ENCODE data around the gene RAB40AL. TPM values are rescaled to one million over a fixed set of nuclear protein-coding genes. Genes with fewer than 3 reads are reported as not detected.

Gene RAB40AL
- total and polyA plus RNA-seq, 2 of the 4 experiments (the other 2 are of a cell fraction) = 0.34 to 0.36 TPM

GRCh38 chrX:102985192-102985591 lies 48.1 kb downstream of the RAB40AL start:
- CTCF ChIA-PET = no interaction called here

More at GRCh38 chrX:102985192-102985591, 48.1 kb downstream of the RAB40AL start:
- ATAC-seq (ENCODE audit: low read depth) (no peak), DNase-seq (no peak)
- Histone ChIP-seq H3K9ac (ENCODE audit: low read depth, low read length) (no peak overlapping the region), H4K91ac (ENCODE audit: insufficient read depth, low read depth, low read length) (no peak overlapping the region), H4K20me1 (ENCODE audit: insufficient read depth, low read length) (no peaks in the 10 kb centered on the region), H2AK9ac (replicated peaks; ENCODE audit: low read depth, low read length, poor library complexity) (no peak overlapping the region), H2BK5ac (ENCODE audit: low read depth, low read length, poor library complexity, severe bottlenecking) (no peak overlapping the region), H3K27me3 (ENCODE audit: control insufficient read depth, insufficient read depth, low read length) (peaks cover 20% of the 10 kb centered on the region), H2BK15ac (ENCODE audit: low read depth, low read length) (no peak overlapping the region), H3K14ac (replicated peaks; ENCODE audit: low read depth, low read length) (no peak overlapping the region), H3K36me3 (ENCODE audit: control insufficient read depth, insufficient read depth, low read length) (no peaks in the 10 kb centered on the region), H3K4me2 (ENCODE audit: low read depth, low read length) (no peak overlapping the region), H3K4ac (ENCODE audit: low read depth, low read length) (no peak overlapping the region), H3K9me1 (ENCODE audit: insufficient read depth, low read length) (no peaks in the 10 kb centered on the region), H2BK120ac (ENCODE audit: low read depth, low read length) (no peak overlapping the region), H3K4me1 (ENCODE audit: control insufficient read depth, insufficient read depth, low read length) (no peaks in the 10 kb centered on the region), H2BK20ac (ENCODE audit: low read depth, low read length) (no peak overlapping the region), H4K8ac (ENCODE audit: low read depth in 2 of 2, low read length in 2 of 2) (no peak overlapping the region), H3K27ac (ENCODE audit: insufficient read depth, low read length) (no peak overlapping the region), H3K4me3 (ENCODE audit: insufficient read depth, low read depth, low read length) (no peak overlapping the region), H2AFZ (replicated peaks; ENCODE audit: low read length, poor library complexity) (no peak overlapping the region), H3K56ac (ENCODE audit: extremely low read depth, insufficient read depth, low read length) (no peak overlapping the region), H3K9me3 (ENCODE audit: control insufficient read depth, insufficient read depth, low read length) (no peaks in the 10 kb centered on the region), H2AK5ac (ENCODE audit: low read depth, low read length) (no peak overlapping the region), H3K18ac (ENCODE audit: low read depth, low read length) (no peak overlapping the region), H3K79me1 (ENCODE audit: low read depth in 1 of 2, low read length in 2 of 2) (no peaks in the 10 kb centered on the region), H3K23ac (ENCODE audit: low read depth, low read length) (no peak overlapping the region), H4K5ac (ENCODE audit: low read depth, low read length) (no peak overlapping the region)
- in situ Hi-C loops (cut with MboI; ENCODE audit: low sequenced_read_pairs) (no loop called here), dilution Hi-C loops (cut with HindIII; ENCODE audit: low sequenced_read_pairs, unreplicated experiment) (no loop called here), intact Hi-C loops (cut with micrococcal nuclease) (no loop called here)
- TF ChIP-seq BHLHE40 (IDR thresholded peaks at IDR 0.05; ENCODE audit: low read depth, low read length) = no peak
- TF ChIP-seq, protein P1, sequence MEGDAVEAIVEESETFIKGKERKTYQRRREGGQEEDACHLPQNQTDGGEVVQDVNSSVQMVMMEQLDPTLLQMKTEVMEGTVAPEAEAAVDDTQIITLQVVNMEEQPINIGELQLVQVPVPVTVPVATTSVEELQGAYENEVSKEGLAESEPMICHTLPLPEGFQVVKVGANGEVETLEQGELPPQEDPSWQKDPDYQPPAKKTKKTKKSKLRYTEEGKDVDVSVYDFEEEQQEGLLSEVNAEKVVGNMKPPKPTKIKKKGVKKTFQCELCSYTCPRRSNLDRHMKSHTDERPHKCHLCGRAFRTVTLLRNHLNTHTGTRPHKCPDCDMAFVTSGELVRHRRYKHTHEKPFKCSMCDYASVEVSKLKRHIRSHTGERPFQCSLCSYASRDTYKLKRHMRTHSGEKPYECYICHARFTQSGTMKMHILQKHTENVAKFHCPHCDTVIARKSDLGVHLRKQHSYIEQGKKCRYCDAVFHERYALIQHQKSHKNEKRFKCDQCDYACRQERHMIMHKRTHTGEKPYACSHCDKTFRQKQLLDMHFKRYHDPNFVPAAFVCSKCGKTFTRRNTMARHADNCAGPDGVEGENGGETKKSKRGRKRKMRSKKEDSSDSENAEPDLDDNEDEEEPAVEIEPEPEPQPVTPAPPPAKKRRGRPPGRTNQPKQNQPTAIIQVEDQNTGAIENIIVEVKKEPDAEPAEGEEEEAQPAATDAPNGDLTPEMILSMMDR (conservative IDR thresholded peaks at IDR 0.05; ENCODE audit: low read depth, low read length) = no peak
- TF ChIP-seq RAD21 (IDR thresholded peaks at IDR 0.05; ENCODE audit: low read length) = no peak
- POLR2A ChIA-PET (ENCODE audit: unreplicated experiment) = no interaction called here
- WGBS, 2 experiments (ENCODE audit: extremely low coverage in 2 of 2, insufficient read length in 1 of 2) = no CpG with 5 or more reads among the region's 3 CpGs
- BruUV-seq (replicated peaks) = no TSS peak

Other genes with a start within 250 kb of the RAB40AL start
- 23.6 and 24.7 TPM in 2 replicates for gene GPRASP2, start 224.8 kb upstream of the RAB40AL start, total RNA-seq (2012; rRNA removed)
- gene GPRASP2, start 224.8 kb upstream of the RAB40AL start, polyA plus RNA-seq (2012; rRNA removed) = 9.0 and 9.4 TPM in 2 replicates
- gene GPRASP3, start 216.5 kb upstream of the RAB40AL start, total RNA-seq (2012; rRNA removed) = 6.9 and 8.1 TPM in 2 replicates
- gene GPRASP3, start 216.5 kb upstream of the RAB40AL start, polyA plus RNA-seq (2012; rRNA removed) = 1.4 and 2.2 TPM in 2 replicates
- 0.18 TPM in 1 of 2 replicates, not detected in the other for gene BEX1, start 126.9 kb downstream of the RAB40AL start, total RNA-seq (2012; rRNA removed)
- gene BEX1, start 126.9 kb downstream of the RAB40AL start, polyA plus RNA-seq (2012; rRNA removed) = 0.27 and 0.49 TPM in 2 replicates
- not detected in 2 replicates for gene NXF3, start 155.9 kb downstream of the RAB40AL start, total RNA-seq (2012; rRNA removed)
- gene NXF3, start 155.9 kb downstream of the RAB40AL start, polyA plus RNA-seq (2012; rRNA removed) = not detected in 2 replicates

Data from IMR-90 (cell line).